ENCODE results near the gene TMEM169.
"Not testable (repeated sequence)": the region's sequence is repeated elsewhere in the genome, so short reads cannot be mapped to it uniquely, and the experiment has no call there.

The TMEM169 gene

GRCh38 chr2:216072473-216072872, 9.2 kb upstream of the TMEM169 start:
- no peak for DNase-seq

DNA sequence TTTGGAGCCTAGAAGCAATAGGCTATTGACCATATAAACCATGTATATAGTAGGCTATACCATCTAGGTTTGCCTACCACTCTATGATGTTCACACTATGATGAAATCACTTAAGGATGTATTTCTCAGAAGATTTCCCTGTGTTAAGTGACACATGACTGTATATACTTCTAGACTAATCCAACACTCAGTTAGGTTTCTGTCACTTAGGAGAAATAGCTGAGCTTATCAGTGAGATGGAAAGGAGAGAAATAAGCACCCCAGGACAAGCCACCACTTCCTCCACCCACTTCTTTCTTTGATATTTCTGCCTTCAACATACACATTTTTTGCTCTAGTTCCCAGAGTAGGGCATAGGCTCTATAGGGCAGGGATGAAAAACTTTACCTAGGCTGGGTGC, 7.9 kb upstream of the TMEM169 start:
- no peak for DNase-seq

DNA sequence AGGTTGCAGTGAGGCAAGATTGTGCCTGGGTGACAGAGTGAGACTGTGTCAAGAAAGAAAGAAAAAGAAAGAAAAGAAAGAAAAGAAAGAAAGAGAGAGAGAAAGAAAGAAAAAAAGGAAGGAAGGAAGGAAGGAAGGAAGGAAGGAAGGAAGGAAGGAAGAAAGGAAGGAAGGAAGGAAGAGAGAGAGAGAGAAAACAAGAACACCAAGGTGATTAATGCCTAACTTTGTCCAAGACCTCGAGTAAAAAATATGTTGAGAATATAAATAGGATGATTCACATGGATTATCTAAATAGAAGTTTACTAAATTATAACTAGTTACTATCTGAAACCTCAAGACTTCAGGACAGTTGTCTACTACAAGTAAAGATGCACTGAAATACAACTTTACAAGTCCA, 7.3 kb upstream of the TMEM169 start:
- DNase-seq, result no peak

GRCh38 chr2:216074794-216075193, 6.9 kb upstream of the TMEM169 start:
- no peak for DNase-seq

DNA sequence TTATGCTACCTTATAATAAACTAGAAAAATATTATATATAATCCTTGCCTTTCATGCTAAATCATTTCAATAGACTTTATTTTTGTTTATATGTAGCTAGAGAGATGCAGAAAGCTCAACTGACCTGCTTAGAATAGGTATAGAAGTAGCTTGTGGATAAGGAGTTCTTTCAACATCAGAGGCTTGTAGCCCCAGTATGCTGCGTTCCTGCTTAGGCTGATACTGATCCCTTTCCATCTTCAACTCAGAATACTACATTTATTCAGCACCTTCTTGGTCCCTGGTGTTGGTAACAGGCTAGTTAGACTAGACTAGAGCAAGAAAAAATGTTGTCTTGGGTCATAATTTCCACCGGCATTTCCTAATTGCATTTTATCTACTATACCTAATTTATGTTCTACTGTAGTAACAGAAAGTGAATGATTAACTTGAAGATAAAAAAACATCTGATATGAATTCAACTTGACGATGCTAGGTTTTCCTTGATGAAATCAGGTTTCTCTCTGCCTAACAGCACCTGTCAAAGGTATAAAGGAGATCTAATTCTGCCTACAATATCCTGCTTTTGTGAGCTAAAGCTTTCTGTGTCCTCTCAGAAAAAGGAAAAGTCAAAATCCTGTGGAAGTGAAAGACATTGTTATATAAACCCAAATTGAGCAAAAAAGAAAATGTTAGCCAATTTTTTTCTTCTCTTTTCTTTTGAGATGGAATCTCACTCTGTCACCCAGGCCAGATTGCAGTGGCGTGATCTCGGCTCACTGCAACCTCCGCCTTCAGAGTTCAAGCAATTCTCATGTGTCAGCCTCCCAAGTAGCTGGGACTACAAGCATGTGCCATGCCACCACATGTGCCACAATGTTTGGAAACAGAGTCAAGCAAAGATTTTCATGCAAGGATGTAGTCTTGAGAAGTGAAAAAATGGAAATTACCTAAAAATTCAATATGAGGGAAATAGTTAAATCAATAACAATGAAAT, 5.9 kb upstream of the TMEM169 start:
- no peak for DNase-seq

GRCh38 chr2:216078776-216079175, 2.9 kb upstream of the TMEM169 start:
- DNase-seq, result no peak

- not testable (repeated sequence) for DNase-seq
These were observed 1.7 kb upstream of the TMEM169 start for GRCh38 chr2:216080048-216080447.

- no peak for DNase-seq
These were observed 707 bp upstream of the TMEM169 start for GRCh38 chr2:216081012-216081411.

- peak; percentile 6 to 22 for DNase-seq
These were observed 495 bp downstream of the TMEM169 start for GRCh38 chr2:216082117-216082711.

GRCh38 chr2:216082805-216083204, 1.1 kb downstream of the TMEM169 start:
- peak; percentile 11 to 19 for DNase-seq

DNA sequence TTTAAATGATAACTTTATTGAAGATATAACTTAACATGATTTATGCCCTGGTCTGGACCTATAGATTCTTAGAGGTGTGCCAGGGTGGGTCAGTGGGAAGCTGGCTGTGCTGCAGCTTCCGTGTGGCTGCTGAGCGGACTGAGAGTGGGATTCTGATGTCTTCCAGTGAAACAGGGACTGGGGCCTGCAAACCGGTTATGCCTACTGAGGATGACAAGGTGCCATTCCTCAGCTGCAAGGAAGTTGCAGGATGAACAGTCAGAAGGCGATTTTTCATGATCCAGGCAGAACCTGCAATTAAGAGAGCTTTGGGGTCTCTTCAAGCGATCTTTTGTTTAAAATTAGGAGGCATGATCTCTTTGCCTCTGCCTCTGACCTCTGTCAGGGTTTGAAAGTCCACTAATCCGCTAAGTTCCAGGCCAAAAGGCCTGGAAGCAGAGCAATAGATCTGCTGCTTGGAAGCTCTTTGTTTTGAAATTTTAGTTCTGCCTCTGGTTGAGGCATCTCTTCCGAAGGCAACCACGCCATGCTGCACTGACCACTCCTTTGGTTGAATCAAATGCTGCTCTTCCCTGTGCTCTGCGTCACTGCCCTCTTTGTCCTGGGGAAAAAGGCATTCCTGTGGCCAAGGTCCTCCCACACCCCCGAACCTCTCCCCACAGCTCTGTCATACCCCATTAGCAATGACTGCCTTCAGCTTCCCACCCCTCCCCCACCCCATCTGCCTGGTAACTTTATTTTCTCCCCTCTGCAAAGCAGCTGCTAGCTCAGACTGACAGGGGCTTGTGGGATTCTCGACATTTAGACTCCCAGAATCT, 2.0 kb downstream of the TMEM169 start:
- peak; percentile 10 to 15 for DNase-seq

DNA sequence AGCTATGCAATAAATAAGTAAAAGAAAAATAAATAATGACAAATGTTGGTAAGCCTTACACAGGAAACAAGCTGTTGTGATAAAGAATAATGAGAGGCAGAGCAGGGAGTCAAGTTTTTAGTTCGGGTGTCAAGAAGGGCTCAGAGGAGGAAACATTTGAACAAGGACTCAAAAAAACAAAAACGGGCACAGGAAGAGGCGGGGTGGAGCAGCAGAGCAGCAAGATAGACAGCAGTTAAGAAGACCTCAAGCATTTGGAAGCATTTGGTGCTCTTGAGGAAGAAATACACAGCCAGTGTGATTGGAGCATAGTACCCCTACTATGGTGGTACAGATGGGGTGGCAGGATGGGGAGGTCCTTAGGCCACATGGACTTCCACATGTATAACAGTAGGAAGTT, 2.8 kb downstream of the TMEM169 start:
- peak; percentile 17 to 23 for DNase-seq

- no peak for DNase-seq
These were observed 4.6 kb downstream of the TMEM169 start for GRCh38 chr2:216086207-216086893.

DNA sequence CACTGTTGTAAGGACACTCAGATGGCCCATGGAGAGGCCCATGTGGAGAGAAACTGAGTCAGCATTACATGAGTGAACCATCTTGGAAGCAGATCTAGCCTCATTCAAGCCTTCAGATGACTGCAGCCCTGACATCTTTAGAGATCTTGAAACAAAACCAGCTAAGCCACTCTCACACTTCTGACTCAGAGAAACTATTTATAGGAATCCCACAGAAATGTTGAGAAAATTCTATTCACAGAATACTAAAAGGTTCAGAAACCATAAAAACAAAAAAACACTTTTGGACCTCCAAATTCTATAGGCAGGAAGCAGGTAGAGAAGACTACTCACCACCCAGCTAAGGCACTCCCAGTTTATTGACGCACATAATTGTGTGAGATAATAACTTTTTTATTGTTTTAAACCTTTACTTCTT, 8.7 kb downstream of the TMEM169 start:
- DNase-seq, result no peak

- no peak for DNase-seq
These were observed 10.9 kb downstream of the TMEM169 start for GRCh38 chr2:216092646-216093045.

DNA sequence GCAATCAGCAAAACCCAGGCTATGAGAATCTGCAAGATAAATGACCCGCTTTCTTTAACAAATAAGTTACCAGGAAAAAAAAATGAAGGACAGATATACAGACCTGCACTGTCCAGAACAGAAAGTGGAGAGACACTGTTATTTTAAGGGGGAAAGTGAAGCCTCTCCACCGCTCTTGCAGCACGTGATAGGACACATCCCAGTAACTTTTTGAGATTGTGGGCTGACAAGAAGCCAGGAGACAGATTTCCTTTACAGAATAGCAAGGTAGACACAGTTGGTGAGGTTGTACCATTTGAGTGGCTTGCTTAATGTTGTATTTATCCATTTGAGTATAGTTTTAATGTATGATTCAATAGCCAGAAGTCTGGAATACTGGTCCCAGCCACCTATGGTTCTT, 13.0 kb downstream of the TMEM169 start:
- no peak for DNase-seq

GRCh38 chr2:216098421-216099334, 17.0 kb downstream of the TMEM169 start:
- DNase-seq, result no peak

DNA sequence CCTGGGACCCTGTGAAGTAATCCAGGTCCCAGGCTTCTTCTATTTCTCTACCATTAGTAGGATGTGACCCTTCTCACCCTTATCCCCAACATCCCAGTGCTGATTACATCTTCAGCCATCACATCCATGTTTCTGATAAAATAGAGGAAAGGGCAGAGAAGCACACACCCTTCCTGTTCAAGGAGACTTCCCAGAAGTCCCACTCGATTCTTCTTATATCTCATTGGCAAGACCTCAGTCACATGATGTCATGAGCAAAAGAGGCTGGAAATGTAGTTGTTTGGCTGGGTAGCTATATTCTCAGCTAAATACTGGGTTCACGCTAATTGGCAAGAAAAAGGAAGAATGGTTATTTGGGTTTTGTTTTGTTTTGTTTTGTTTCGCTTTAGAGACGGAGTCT, 19.4 kb downstream of the TMEM169 start:
- no peak for DNase-seq

- DNase-seq, result no peak
These were observed 21.5 kb downstream of the TMEM169 start for GRCh38 chr2:216103213-216103612.

- DNase-seq, result no peak
These were observed 23.0 kb downstream of the TMEM169 start for GRCh38 chr2:216104691-216105090.

GRCh38 chr2:216107320-216107719, 25.6 kb downstream of the TMEM169 start:
- DNase-seq, result no peak

DNA sequence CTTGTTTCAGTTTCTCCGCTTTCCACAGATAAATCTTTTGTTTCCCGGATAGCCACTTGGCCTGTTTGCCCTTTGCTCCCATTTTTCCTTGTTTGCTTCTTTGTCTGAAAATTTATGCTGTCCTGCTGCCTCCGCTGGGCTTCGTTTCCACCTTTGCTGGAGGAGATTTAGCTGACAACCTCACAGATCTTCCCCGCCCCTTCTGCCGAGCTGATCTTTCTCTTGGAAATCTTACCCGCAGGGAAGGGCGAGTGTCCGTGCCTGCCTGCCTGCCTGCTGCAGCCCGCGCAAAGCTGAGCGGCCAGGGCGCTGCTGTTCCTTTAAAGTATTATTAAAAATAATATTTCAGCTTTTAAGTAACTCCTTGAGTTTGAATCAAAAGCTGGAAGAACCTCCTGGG, 26.0 kb downstream of the TMEM169 start:
- no peak for DNase-seq

Data from activated CD4-positive, alpha-beta T cell treated with anti-CD3 and anti-CD28 coated beads, Interleukin-2, amount 50 U/mL, for 48 hours (primary cell).